Liver (tissue), 3 donors: ENCODE data around the gene PHAX.

Experiments
- FOXA1 ChIP-seq: IDR thresholded peaks from 2 replicates; pipeline ENCODE4 v1.6.1; 2016; ENCODE audit warnings: antibody characterized with exemption
- JUND ChIP-seq, 2 donors: IDR thresholded peaks; 2 replicates each; pipeline ENCODE4 v1.6.1; 2016; ENCODE audit warnings: antibody characterized with exemption in 2 of 2
- NR2F2 ChIP-seq: IDR thresholded peaks from 2 replicates; pipeline ENCODE4 v1.6.1; 2016; ENCODE audit warnings: antibody characterized with exemption
- RAD21 ChIP-seq, 2 donors: IDR thresholded peaks; 2 replicates each; pipeline ENCODE4 v1.6.1; 2016; ENCODE audit warnings: antibody characterized with exemption in 2 of 2, mild to moderate bottlenecking in 2 of 2
- YY1 ChIP-seq: IDR thresholded peaks from 2 replicates; pipeline ENCODE4 v1.6.1; 2016; ENCODE audit warnings: antibody characterized with exemption, mild to moderate bottlenecking
- TF ChIP-seq, protein P1 (sequence below): IDR thresholded peaks from 2 replicates; pipeline ENCODE4 v1.6.1; 2016; ENCODE audit warnings: antibody characterized with exemption, mild to moderate bottlenecking
- TF ChIP-seq, protein P2 (sequence below): fragments of 150-350 bp; IDR thresholded peaks from 2 replicates; pipeline ENCODE4 v1.5.1; 2017; ENCODE audit warnings: improper control_type of control experiment, low read depth, low read length; ENCODE audit not compliant: missing input control
- TF ChIP-seq, protein P3 (sequence below): IDR thresholded peaks from 2 replicates; pipeline ENCODE4 v1.6.1; 2016; ENCODE audit warnings: antibody characterized with exemption
- donor health status: healthy.
- donor health status: healthy.

DNA sequence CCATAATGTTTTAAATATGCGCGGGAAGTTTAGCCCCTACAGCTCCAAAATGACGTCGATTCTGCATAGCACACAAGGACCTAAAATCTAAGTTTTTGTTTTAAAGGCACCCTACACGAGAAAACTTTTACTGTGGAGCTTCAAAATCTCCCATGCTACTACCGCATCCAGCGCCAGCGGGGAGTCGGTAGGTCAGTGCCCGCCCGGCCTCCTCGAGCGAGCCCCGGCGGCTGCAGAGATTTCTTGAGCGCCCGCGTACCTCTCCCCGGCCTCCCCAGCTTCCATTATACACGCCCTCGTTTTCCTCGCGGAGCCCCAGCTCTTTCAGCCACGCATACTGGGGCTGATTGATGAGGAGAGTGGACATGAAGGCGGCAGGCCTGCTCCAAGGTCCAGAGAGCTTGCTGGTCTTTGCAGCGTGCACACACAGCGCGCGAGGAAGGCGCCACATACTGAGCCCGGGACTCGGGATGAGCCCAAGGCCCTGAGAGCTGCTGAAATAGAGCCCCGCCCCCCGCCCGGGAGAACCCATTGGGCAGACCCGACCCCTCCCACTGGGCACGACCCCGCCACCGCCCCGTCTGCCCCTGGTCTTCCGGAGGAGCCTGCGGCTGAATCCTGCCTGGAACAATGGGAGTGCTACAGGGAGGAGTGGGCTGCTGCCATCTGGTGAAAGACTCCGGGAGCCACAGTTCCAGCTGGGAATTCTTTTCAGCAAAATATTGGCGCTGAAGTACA is 5.8 kb upstream of the PHAX start, which contains the start of gene ALDH7A1:
- TF ChIP-seq RAD21 (IDR thresholded peaks at IDR 0.05) (peak; percentile 79 to 81), FOXA1 (peak; percentile 29), JUND (IDR thresholded peaks at IDR 0.05) (peak in 1 of 2 donors; percentile 20), YY1 (peak; percentile 82), NR2F2 (peak; percentile 93)
- TF ChIP-seq, protein P1, sequence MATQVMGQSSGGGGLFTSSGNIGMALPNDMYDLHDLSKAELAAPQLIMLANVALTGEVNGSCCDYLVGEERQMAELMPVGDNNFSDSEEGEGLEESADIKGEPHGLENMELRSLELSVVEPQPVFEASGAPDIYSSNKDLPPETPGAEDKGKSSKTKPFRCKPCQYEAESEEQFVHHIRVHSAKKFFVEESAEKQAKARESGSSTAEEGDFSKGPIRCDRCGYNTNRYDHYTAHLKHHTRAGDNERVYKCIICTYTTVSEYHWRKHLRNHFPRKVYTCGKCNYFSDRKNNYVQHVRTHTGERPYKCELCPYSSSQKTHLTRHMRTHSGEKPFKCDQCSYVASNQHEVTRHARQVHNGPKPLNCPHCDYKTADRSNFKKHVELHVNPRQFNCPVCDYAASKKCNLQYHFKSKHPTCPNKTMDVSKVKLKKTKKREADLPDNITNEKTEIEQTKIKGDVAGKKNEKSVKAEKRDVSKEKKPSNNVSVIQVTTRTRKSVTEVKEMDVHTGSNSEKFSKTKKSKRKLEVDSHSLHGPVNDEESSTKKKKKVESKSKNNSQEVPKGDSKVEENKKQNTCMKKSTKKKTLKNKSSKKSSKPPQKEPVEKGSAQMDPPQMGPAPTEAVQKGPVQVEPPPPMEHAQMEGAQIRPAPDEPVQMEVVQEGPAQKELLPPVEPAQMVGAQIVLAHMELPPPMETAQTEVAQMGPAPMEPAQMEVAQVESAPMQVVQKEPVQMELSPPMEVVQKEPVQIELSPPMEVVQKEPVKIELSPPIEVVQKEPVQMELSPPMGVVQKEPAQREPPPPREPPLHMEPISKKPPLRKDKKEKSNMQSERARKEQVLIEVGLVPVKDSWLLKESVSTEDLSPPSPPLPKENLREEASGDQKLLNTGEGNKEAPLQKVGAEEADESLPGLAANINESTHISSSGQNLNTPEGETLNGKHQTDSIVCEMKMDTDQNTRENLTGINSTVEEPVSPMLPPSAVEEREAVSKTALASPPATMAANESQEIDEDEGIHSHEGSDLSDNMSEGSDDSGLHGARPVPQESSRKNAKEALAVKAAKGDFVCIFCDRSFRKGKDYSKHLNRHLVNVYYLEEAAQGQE, result peak; percentile 88
- TF ChIP-seq, protein P2, sequence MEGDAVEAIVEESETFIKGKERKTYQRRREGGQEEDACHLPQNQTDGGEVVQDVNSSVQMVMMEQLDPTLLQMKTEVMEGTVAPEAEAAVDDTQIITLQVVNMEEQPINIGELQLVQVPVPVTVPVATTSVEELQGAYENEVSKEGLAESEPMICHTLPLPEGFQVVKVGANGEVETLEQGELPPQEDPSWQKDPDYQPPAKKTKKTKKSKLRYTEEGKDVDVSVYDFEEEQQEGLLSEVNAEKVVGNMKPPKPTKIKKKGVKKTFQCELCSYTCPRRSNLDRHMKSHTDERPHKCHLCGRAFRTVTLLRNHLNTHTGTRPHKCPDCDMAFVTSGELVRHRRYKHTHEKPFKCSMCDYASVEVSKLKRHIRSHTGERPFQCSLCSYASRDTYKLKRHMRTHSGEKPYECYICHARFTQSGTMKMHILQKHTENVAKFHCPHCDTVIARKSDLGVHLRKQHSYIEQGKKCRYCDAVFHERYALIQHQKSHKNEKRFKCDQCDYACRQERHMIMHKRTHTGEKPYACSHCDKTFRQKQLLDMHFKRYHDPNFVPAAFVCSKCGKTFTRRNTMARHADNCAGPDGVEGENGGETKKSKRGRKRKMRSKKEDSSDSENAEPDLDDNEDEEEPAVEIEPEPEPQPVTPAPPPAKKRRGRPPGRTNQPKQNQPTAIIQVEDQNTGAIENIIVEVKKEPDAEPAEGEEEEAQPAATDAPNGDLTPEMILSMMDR, result peak; percentile 62
- TF ChIP-seq, protein P3, sequence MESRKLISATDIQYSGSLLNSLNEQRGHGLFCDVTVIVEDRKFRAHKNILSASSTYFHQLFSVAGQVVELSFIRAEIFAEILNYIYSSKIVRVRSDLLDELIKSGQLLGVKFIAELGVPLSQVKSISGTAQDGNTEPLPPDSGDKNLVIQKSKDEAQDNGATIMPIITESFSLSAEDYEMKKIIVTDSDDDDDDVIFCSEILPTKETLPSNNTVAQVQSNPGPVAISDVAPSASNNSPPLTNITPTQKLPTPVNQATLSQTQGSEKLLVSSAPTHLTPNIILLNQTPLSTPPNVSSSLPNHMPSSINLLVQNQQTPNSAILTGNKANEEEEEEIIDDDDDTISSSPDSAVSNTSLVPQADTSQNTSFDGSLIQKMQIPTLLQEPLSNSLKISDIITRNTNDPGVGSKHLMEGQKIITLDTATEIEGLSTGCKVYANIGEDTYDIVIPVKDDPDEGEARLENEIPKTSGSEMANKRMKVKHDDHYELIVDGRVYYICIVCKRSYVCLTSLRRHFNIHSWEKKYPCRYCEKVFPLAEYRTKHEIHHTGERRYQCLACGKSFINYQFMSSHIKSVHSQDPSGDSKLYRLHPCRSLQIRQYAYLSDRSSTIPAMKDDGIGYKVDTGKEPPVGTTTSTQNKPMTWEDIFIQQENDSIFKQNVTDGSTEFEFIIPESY, result peak; percentile 66
